H1 (cell line): ENCODE measurements around the gene ACP2. TPM values are rescaled to one million over a fixed set of nuclear protein-coding genes. Genes with fewer than 3 reads are reported as not detected.

Experiments
- CTCF ChIA-PET: fragments of 300-600 bp; sonication (Branson Sonifier 250); formaldehyde crosslinking; loops from one replicate; lab custom pipeline; 2021; ENCODE audit not compliant: partially characterized antibody; lab: Charles Lee
- POLR2A ChIA-PET: fragments of 300-600 bp; sonication (Branson Sonifier 250); formaldehyde crosslinking; loops from one replicate; lab custom pipeline; 2021; ENCODE audit warnings: inconsistent platforms; ENCODE audit not compliant: partially characterized antibody; lab: Charles Lee
- DNase-seq, 2 experiments: peaks; one replicate each; pipeline versions ENCODE4 v3.0.0 to v3.0.0-alpha.2; 2010 to 2022; ENCODE audit warnings: low spot score in 2 of 2, low read depth in 1 of 2, mixed read lengths in 1 of 2
- FAIRE-seq: peaks from 2 replicates; lab custom pipeline; 2011; peaks lifted over from hg19 to GRCh38; lab: Jason Lieb, UNC
- H2AFZ ChIP-seq: 2 replicates; pipeline ENCODE4 v1.8.1; 2012; ENCODE audit warnings: low read length, inconsistent platforms
- H2AK5ac ChIP-seq: 2 replicates; pipeline ENCODE4 v1.6.1; 2013; ENCODE audit warnings: low read depth, low read length
- H2BK120ac ChIP-seq: replicated peaks from 2 replicates; pipeline ENCODE3; 2013; ENCODE audit warnings: low read depth, low read length, inconsistent platforms
- H2BK12ac ChIP-seq: 2 replicates; pipeline ENCODE4 v1.6.1; 2013; ENCODE audit warnings: low read depth, low read length
- H2BK15ac ChIP-seq: 2 replicates; pipeline ENCODE4 v1.6.1; 2013; ENCODE audit warnings: low read length
- H2BK20ac ChIP-seq: 2 replicates; pipeline ENCODE4 v1.6.1; 2013; ENCODE audit warnings: low read length
- H2BK5ac ChIP-seq: 2 replicates; pipeline ENCODE4 v1.6.1; 2013; ENCODE audit warnings: low read depth, low read length
- H3K14ac ChIP-seq: 2 replicates; pipeline ENCODE4 v1.6.1; 2013; ENCODE audit warnings: inconsistent platforms; ENCODE audit not compliant: insufficient read length
- H3K18ac ChIP-seq: 2 replicates; pipeline ENCODE4 v1.6.1; 2013; ENCODE audit warnings: low read length; ENCODE audit errors: extremely low read depth
- H3K23ac ChIP-seq: 2 replicates; pipeline ENCODE4 v1.6.1; 2013; ENCODE audit warnings: inconsistent platforms; ENCODE audit not compliant: insufficient read length
- H3K23me2 ChIP-seq: 2 replicates; pipeline ENCODE4 v1.6.1; 2013; ENCODE audit warnings: low read depth, low read length
- H3K27ac ChIP-seq: 2 replicates; pipeline ENCODE4 v1.6.1; 2011; ENCODE audit warnings: low read depth, low read length, inconsistent platforms
- H3K27me3 ChIP-seq, 4 experiments: replicated peaks in 1 of 4; 1 replicate in 1 of 4; 2 replicates in 3 of 4; pipeline versions ENCODE4 v1.6.1 to v1.8.1; 2011 to 2013; ENCODE audit warnings: low read length in 3 of 4, mild to moderate bottlenecking in 3 of 4, inconsistent platforms in 2 of 4, mixed read lengths in 2 of 4, moderate library complexity in 1 of 4; ENCODE audit not compliant: control insufficient read depth in 3 of 4, insufficient read depth in 3 of 4; ENCODE audit errors: extremely low read depth in 1 of 4
- H3K36me3 ChIP-seq, 4 experiments: 2 replicates each; pipeline versions ENCODE4 v1.6.1 to v1.8.1; 2011 to 2013; ENCODE audit warnings: mild to moderate bottlenecking in 4 of 4, low read length in 3 of 4, moderate library complexity in 2 of 4, control low read depth in 1 of 4, inconsistent platforms in 1 of 4; ENCODE audit not compliant: insufficient read depth in 4 of 4, control insufficient read depth in 2 of 4
- H3K4ac ChIP-seq: replicated peaks from 2 replicates; pipeline ENCODE3; 2013; ENCODE audit warnings: low read length, low read depth, mixed read lengths, inconsistent platforms; ENCODE audit not compliant: insufficient read length
- H3K4me1 ChIP-seq, 4 experiments: replicated peaks in 1 of 4; 1 replicate in 1 of 4; 2 replicates in 3 of 4; pipeline versions ENCODE4 v1.6.1 to v1.8.1; 2011 to 2013; ENCODE audit warnings: low read length in 3 of 4, inconsistent platforms in 2 of 4, mixed read lengths in 1 of 4; ENCODE audit not compliant: insufficient read depth in 4 of 4, control insufficient read depth in 3 of 4
- H3K4me2 ChIP-seq, 2 experiments: 2 replicates each; pipeline versions ENCODE4 v1.6.1 to v1.8.1; 2011 to 2013; ENCODE audit warnings: low read depth in 2 of 2, low read length in 2 of 2, control low read depth in 1 of 2, inconsistent platforms in 1 of 2, mild to moderate bottlenecking in 1 of 2; ENCODE audit not compliant: insufficient read depth in 1 of 2
- H3K4me3 ChIP-seq, 4 experiments: fragments of 200-600, 300-600 bp in 1 of 4; sonication (generic), shearing (Covaris generic), sonication (Bioruptor Twin) in 1 of 4; 2 replicates each; pipeline versions ENCODE4 v1.5.1 to v1.8.1; 2011 to 2016; ENCODE audit warnings: low read length in 4 of 4, low read depth in 3 of 4, control low read depth in 2 of 4, inconsistent platforms in 2 of 4, mild to moderate bottlenecking in 2 of 4, mixed read lengths in 1 of 4, moderate library complexity in 1 of 4; ENCODE audit not compliant: insufficient read depth in 2 of 4; ENCODE audit errors: extremely low read depth in 1 of 4
- H3K56ac ChIP-seq: replicated peaks from 2 replicates; pipeline ENCODE3; 2013; ENCODE audit warnings: low read depth, mild to moderate bottlenecking, mixed read lengths, low read length, inconsistent platforms; ENCODE audit not compliant: insufficient read length
- H3K79me1 ChIP-seq: 2 replicates; pipeline ENCODE4 v1.6.1; 2013; ENCODE audit warnings: low read depth, low read length, control low read depth
- H3K79me2 ChIP-seq, 2 experiments: 2 replicates each; pipeline versions ENCODE4 v1.6.1 to v1.8.1; 2012 to 2013; ENCODE audit warnings: low read length in 2 of 2, mild to moderate bottlenecking in 2 of 2, inconsistent platforms in 1 of 2; ENCODE audit not compliant: insufficient read depth in 2 of 2, control insufficient read depth in 1 of 2
- H3K9ac ChIP-seq, 4 experiments: replicated peaks in 1 of 4; 1 replicate in 1 of 4; 2 replicates in 3 of 4; pipeline versions ENCODE4 v1.6.1 to v1.8.1; 2011 to 2013; ENCODE audit warnings: low read depth in 3 of 4, low read length in 3 of 4, control low read depth in 2 of 4, mild to moderate bottlenecking in 2 of 4, moderate library complexity in 2 of 4, inconsistent platforms in 1 of 4; ENCODE audit errors: extremely low read depth in 1 of 4
- H3K9me3 ChIP-seq, 2 experiments: 2 replicates each; pipeline versions ENCODE4 v1.6.1 to v1.8.1; 2012 to 2013; ENCODE audit warnings: mild to moderate bottlenecking in 2 of 2, moderate library complexity in 2 of 2, control low read depth in 1 of 2, inconsistent platforms in 1 of 2, low read depth in 1 of 2, low read length in 1 of 2, mixed read lengths in 1 of 2; ENCODE audit not compliant: insufficient read depth in 2 of 2
- H4K20me1 ChIP-seq, 2 experiments: replicated peaks in 1 of 2; 2 replicates each; pipeline versions ENCODE3 to v1.8.1; 2011 to 2013; ENCODE audit warnings: inconsistent platforms in 2 of 2, low read length in 2 of 2, mild to moderate bottlenecking in 1 of 2; ENCODE audit not compliant: insufficient read depth in 2 of 2, control insufficient read depth in 1 of 2
- H4K5ac ChIP-seq: 2 replicates; pipeline ENCODE4 v1.6.1; 2013; ENCODE audit warnings: low read length, low read depth, mixed read lengths, inconsistent platforms; ENCODE audit not compliant: insufficient read length
- H4K8ac ChIP-seq: 2 replicates; pipeline ENCODE4 v1.8.0; 2013; ENCODE audit warnings: mild to moderate bottlenecking, moderate library complexity, low read length, inconsistent platforms; ENCODE audit not compliant: insufficient read depth; ENCODE audit errors: extremely low read depth
- H4K91ac ChIP-seq: replicated peaks from 2 replicates; pipeline ENCODE3; 2013; ENCODE audit warnings: low read length, mixed read lengths, inconsistent platforms; ENCODE audit not compliant: insufficient read length
- WGBS, 2 experiments: shearing (Covaris generic) in 1 of 2; methylation state at CpG; one replicate each; pipeline versions ENCODE4 v1.1.6 to v1.1.7; 2013 to 2015; ENCODE audit warnings: low lambda C conversion rate in 2 of 2, mixed read lengths in 2 of 2, inconsistent platforms in 1 of 2, low coverage in 1 of 2, missing lambda C conversion rate in 1 of 2; ENCODE audit not compliant: insufficient replicate concordance in 2 of 2, insufficient coverage in 1 of 2, insufficient read length in 1 of 2; ENCODE audit errors: extremely low coverage in 1 of 2, missing lambda C conversion rate in 1 of 2; 5-methylcytosine and 5-hydroxymethylcytosine counted together
- polyA plus RNA-seq, 7 experiments: library from polyadenylated mRNA; depleted of rRNA in 3 of 7; stranded (reverse) in 5 of 7; unstranded in 2 of 7; fragments of >200 nt in 5 of 7; fragments of 200-250 nt in 2 of 7; gene quantifications; 1 replicate in 5 of 7; 2 replicates in 1 of 7; 4 replicates in 1 of 7; pipeline versions ENCODE4 v1.2.1 to v1.2.3, GENCODE V29; 2011 to 2013; ENCODE audit warnings: missing spikeins in 2 of 7, mixed read lengths in 2 of 7
- total RNA-seq: library from RNA; stranded (reverse); fragmentation: NEBNext Ultra II Directional; extraction: Animal tissue kit (Norgen Biotek cat#: 25700); gene quantifications from 2 replicates; pipeline ENCODE4 v1.2.1, GENCODE V29; 2021

Gene ACP2
- total and polyA plus RNA-seq, 2 of the 8 experiments (the other 6 are each of a cell fraction or from before 2014, with no cell fraction given) = 17.8 to 19.8 TPM

GRCh38 chr11:47289856-47290255 lies 41.2 kb upstream of the ACP2 start:
- Histone ChIP-seq H3K79me2 (no peaks in the 10 kb centered on the region), H3K56ac (no peak overlapping the region)
- no peak for FAIRE-seq

More at GRCh38 chr11:47289856-47290255, 41.2 kb upstream of the ACP2 start:
- no peaks in the 10 kb centered on the region for H3K79me1 ChIP-seq
- no peak overlapping the region for H3K14ac ChIP-seq
- H3K4ac ChIP-seq = no peak overlapping the region
- no peak overlapping the region for H4K5ac ChIP-seq
- H2BK5ac ChIP-seq = no peak overlapping the region
- no peak overlapping the region for H3K4me3 ChIP-seq
- CTCF ChIA-PET = interaction anchor here (0.7 to 1.3 kb wide), 3 partner anchors 32 to 55 kb away, joined by 3 to 4 read pairs (median 3); partner anchors contain the start of gene ACP2
- no peaks in the 10 kb centered on the region for H3K9me3 ChIP-seq
- no peak overlapping the region for H2AK5ac ChIP-seq
- no peak for DNase-seq
- no peak overlapping the region for H4K8ac ChIP-seq
- no peak overlapping the region for H3K27ac ChIP-seq
- H2BK12ac ChIP-seq = no peak overlapping the region
- H2BK15ac ChIP-seq = no peak overlapping the region
- 90% methylated on average over 15 of the region's 15 CpGs; no CpG with 5 or more reads in 1 of the 2 experiments for WGBS, 2 experiments
- H3K4me1 ChIP-seq = no peaks in the 10 kb centered on the region
- peaks cover 23 to 64% (median 48%) of the 10 kb centered on the region in 4 experiments for H3K36me3 ChIP-seq
- no peak overlapping the region for H3K23ac ChIP-seq
- POLR2A ChIA-PET = interaction anchor here (1.2 to 1.4 kb wide), 2 partner anchors 9 to 10 kb away, joined by 3 read pairs; no protein-coding TSS in a partner anchor
- no peak overlapping the region for H2BK120ac ChIP-seq
- no peak overlapping the region for H3K4me2 ChIP-seq
- no peak overlapping the region for H2AFZ ChIP-seq
- H2BK20ac ChIP-seq = no peak overlapping the region
- H4K20me1 ChIP-seq = peaks cover 2 to 5% of the 10 kb centered on the region in 2 experiments
- H3K23me2 ChIP-seq = no peaks in the 10 kb centered on the region
- H4K91ac ChIP-seq = no peak overlapping the region
- no peaks in the 10 kb centered on the region for H3K27me3 ChIP-seq
- H3K9ac ChIP-seq = no peak overlapping the region
- H3K18ac ChIP-seq = no peak overlapping the region
